ENCODE data around the gene COL18A1.

The COL18A1 gene

GRCh38 chr21:45385549-45386050 lies 19.4 kb upstream of the COL18A1 start:
- Histone ChIP-seq H3K9me3 (ENCODE audit: insufficient read depth, low read length) (no peaks in the 10 kb centered on the region), H3K9ac (ENCODE audit: low read length) (no peak overlapping the region), H3K4me3 (ENCODE audit: low read length) (no peak overlapping the region), H3K79me2 (ENCODE audit: low read length) (no peaks in the 10 kb centered on the region), H3K4me2 (ENCODE audit: low read length) (no peak overlapping the region), H3K27ac (ENCODE audit: low read length) (no peak overlapping the region), H2AFZ (ENCODE audit: low read depth, low read length) (no peak overlapping the region), H3K27me3 (ENCODE audit: low read depth, low read length) (no peaks in the 10 kb centered on the region; the same call in 1 of the 2 replicates), H4K20me1 (ENCODE audit: insufficient read depth, low read length) (no peaks in the 10 kb centered on the region), H3K4me1 (ENCODE audit: low read length) (no peaks in the 10 kb centered on the region), H3K36me3 (replicated peaks; ENCODE audit: low read depth, low read length) (no peaks in the 10 kb centered on the region)
- TF ChIP-seq CTCF (IDR thresholded peaks at IDR 0.05; ENCODE audit: low read depth, low read length) (no peak), EZH2phosphoT487 (IDR thresholded peaks at IDR 0.05; ENCODE audit: low read depth) (no peak)

GRCh38 chr21:45386336-45386727 lies 18.6 kb upstream of the COL18A1 start:
- Histone ChIP-seq H3K27me3 (ENCODE audit: low read depth, low read length) (no peaks in the 10 kb centered on the region; the same call in 1 of the 2 replicates), H3K4me2 (ENCODE audit: low read length) (no peak overlapping the region), H3K9me3 (ENCODE audit: insufficient read depth, low read length) (no peaks in the 10 kb centered on the region), H3K27ac (ENCODE audit: low read length) (no peak overlapping the region), H3K4me1 (ENCODE audit: low read length) (no peaks in the 10 kb centered on the region), H3K4me3 (ENCODE audit: low read length) (no peak overlapping the region), H2AFZ (ENCODE audit: low read depth, low read length) (no peak overlapping the region), H3K79me2 (ENCODE audit: low read length) (no peaks in the 10 kb centered on the region), H4K20me1 (ENCODE audit: insufficient read depth, low read length) (no peaks in the 10 kb centered on the region), H3K36me3 (replicated peaks; ENCODE audit: low read depth, low read length) (no peaks in the 10 kb centered on the region), H3K9ac (ENCODE audit: low read length) (no peak overlapping the region)
- TF ChIP-seq EZH2phosphoT487 (IDR thresholded peaks at IDR 0.05; ENCODE audit: low read depth) (no peak), CTCF (IDR thresholded peaks at IDR 0.05; ENCODE audit: low read depth, low read length) (no peak)

- H3K27me3 ChIP-seq (ENCODE audit: low read depth, low read length), result no peaks in the 10 kb centered on the region; the same call in 1 of the 2 replicates
Observed at GRCh38 chr21:45386728-45387371, 18.1 kb upstream of the COL18A1 start.

GRCh38 chr21:45387506-45387905 lies 17.5 kb upstream of the COL18A1 start:
- TF ChIP-seq CTCF (IDR thresholded peaks at IDR 0.05; ENCODE audit: low read depth, low read length), result no peak
- no peak for TF ChIP-seq EZH2phosphoT487 (IDR thresholded peaks at IDR 0.05; ENCODE audit: low read depth)
- no peaks in the 10 kb centered on the region for H3K79me2 ChIP-seq (ENCODE audit: low read length)
- no peaks in the 10 kb centered on the region for H3K4me1 ChIP-seq (ENCODE audit: low read length)
- H4K20me1 ChIP-seq (ENCODE audit: insufficient read depth, low read length), result no peaks in the 10 kb centered on the region
- H3K4me2 ChIP-seq (ENCODE audit: low read length), result no peak overlapping the region
- H3K27me3 ChIP-seq (ENCODE audit: low read depth, low read length), result no peaks in the 10 kb centered on the region; the same call in 1 of the 2 replicates
- no peak overlapping the region for H3K27ac ChIP-seq (ENCODE audit: low read length)
- H3K36me3 ChIP-seq (replicated peaks; ENCODE audit: low read depth, low read length), result no peaks in the 10 kb centered on the region
- no peak overlapping the region for H3K4me3 ChIP-seq (ENCODE audit: low read length)
- H2AFZ ChIP-seq (ENCODE audit: low read depth, low read length), result no peak overlapping the region
- H3K9me3 ChIP-seq (ENCODE audit: insufficient read depth, low read length), result no peaks in the 10 kb centered on the region
- no peak overlapping the region for H3K9ac ChIP-seq (ENCODE audit: low read length)

More at GRCh38 chr21:45386728-45387371, 18.1 kb upstream of the COL18A1 start:
- H3K36me3 ChIP-seq (replicated peaks; ENCODE audit: low read depth, low read length), result no peaks in the 10 kb centered on the region
- no peak overlapping the region for H3K9ac ChIP-seq (ENCODE audit: low read length)
- no peak overlapping the region for H3K4me2 ChIP-seq (ENCODE audit: low read length)
- H3K9me3 ChIP-seq (ENCODE audit: insufficient read depth, low read length), result no peaks in the 10 kb centered on the region
- H3K4me1 ChIP-seq (ENCODE audit: low read length), result no peaks in the 10 kb centered on the region
- no peak overlapping the region for H3K27ac ChIP-seq (ENCODE audit: low read length)
- no peak overlapping the region for H2AFZ ChIP-seq (ENCODE audit: low read depth, low read length)
- H3K4me3 ChIP-seq (ENCODE audit: low read length), result no peak overlapping the region
- TF ChIP-seq CTCF (IDR thresholded peaks at IDR 0.05; ENCODE audit: low read depth, low read length) (no peak), EZH2phosphoT487 (IDR thresholded peaks at IDR 0.05; ENCODE audit: low read depth) (no peak)
- H4K20me1 ChIP-seq (ENCODE audit: insufficient read depth, low read length), result no peaks in the 10 kb centered on the region
- no peaks in the 10 kb centered on the region for H3K79me2 ChIP-seq (ENCODE audit: low read length)

Measured in OCI-LY3 (cell line).